HG03097 (cell line): ENCODE measurements around the gene MRGPRX4.

Source experiments
- ATAC-seq: cut with Tn5 transposase; IDR thresholded peaks from one replicate; pipeline ENCODE4 v1.9.1; 2021; ENCODE audit not compliant: unreplicated experiment, low FRiP score

MRGPRX4 gene

DNA sequence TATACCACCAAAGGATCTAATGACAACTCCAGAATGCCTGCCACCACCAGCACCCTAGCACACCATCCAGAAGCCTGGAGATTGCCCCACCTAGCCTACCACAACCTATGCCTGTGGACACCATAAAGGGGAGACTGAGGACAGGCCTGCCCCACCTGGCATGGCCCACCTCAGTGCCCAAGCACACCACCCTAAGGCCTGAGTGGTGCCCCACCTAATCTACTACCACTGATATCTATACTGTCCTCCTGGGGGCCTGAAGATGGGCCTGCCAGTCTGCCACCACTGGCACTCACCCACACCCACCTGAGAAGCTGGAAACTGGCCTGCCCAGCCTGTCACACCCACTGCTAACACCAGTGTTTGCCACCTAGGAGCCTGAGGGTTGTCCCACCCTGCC lies 32.1 kb downstream of the MRGPRX4 start:
- no peak for ATAC-seq

- no peak for ATAC-seq
Measured at GRCh38 chr11:18209058-18209457, 36.4 kb downstream of the MRGPRX4 start.

DNA sequence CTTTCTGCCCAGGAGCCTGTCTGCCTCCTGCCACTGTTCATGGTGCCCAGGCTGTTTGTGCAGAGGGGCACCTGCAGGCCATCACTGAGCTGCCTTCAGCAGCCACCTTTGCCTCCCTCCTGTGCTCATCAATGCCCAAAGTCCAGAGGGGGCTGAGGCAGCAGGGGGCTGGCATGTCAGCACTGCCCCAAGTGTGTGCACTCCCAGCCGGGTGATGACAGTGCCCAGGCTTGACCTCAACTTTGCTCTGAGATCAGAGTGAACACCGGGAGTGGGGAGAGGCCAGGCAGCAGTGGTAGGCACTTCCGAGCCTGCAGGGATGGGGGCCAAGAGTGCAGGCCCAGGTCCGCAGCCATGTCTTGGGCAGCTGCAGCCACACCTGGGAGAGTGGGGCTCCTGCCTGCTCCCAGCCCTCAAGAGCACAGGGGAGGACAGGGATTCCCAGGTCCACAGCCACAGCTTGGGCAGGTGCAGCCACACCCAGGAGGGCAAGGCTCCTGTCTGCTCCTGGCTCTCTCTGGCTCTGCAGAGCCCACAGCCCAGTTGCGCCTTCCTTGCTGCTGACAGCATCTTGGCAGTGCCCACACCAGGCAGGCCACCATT lies 48.7 kb downstream of the MRGPRX4 start:
- ATAC-seq: no peak

DNA sequence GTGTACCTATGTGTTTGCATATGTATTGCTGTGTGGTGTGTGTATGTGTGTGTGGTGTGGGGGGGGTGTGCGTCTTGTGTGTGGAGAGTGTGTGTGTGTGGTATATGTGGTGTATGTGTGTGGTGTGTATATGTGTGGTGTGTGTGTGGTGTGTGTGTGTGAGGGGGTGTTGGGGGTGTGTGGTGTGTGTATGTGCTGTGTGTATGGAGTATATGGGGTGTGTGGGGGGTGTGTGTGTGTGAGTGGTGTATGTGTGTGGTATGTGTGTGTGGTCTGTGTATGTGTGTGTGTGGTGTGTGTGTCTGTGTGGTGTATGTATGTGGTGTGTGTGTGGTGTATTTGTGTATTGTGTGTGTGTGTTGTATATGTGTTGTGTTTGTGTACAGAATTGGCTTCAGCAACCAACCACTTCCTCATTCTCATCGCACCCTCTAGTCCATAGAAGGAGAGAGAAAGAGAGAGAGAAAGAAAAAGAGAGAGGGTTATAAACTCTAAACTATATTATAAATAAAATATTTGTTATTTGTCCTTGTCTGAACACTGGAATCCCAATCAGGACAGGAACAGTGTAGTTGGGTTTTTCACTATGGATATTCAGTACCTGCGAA lies 50.3 kb downstream of the MRGPRX4 start:
- ATAC-seq: no peak
